ENCODE measurements around the gene BCAT1. TPM values are rescaled to one million over a fixed set of nuclear protein-coding genes. Genes with fewer than 3 reads are reported as not detected.

BCAT1 gene, protein sequence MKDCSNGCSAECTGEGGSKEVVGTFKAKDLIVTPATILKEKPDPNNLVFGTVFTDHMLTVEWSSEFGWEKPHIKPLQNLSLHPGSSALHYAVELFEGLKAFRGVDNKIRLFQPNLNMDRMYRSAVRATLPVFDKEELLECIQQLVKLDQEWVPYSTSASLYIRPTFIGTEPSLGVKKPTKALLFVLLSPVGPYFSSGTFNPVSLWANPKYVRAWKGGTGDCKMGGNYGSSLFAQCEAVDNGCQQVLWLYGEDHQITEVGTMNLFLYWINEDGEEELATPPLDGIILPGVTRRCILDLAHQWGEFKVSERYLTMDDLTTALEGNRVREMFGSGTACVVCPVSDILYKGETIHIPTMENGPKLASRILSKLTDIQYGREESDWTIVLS
- 97.5 and 186 TPM in 2 replicates for total RNA-seq

DNA sequence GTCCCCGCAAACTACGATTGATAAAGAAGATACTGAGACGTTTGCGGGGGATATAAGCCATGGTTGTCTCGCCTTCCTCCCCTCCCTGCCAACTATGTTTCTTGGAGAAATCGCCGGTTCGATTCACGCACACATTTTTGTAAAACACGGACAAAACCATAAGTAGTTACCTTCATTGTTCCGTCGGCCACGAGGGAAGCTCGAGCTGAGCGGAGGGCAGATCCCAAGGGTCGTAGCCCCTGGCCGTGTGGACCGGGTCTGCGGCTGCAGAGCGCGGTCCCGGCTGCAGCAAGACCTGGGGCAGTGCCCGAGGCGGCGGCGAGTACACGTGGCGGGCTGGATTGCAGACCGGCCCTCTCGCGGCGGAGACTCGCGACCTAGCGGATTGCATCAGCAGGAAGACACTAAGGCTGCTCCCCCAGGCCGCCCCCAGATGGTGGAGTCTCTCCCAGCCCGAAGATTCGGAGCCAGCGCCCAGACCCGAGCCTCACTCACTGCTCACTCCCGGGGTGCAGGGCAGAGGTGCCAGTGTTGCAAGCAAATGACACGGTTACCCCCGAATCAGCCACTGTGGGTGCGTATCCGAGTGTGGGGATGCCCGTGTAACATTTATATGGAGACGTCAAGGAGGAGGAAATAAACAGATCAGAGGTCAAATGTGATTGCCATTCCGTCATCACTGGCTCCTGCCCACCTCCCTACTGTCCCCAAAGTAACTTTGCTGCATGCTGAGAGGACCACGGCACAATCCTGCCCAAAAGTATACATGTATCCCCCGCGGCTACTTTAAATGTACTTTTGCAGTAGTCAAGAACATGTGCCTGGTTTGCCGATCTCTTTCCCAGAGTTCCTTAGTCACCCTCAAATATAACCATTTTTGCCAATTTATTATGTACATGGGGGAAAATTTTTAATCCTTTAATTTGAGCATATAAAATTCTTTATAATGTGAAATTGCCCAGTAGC is at the start of gene BCAT1:
Gene BCAT1 (minus strand): TSS at position 345 of the 966 bp plus-strand sequence. CDS start 169 bp downstream, at position 176.
- DNase-seq (ENCODE audit: low read depth in 2 of 2): peak; percentile 36 to 92

DNA sequence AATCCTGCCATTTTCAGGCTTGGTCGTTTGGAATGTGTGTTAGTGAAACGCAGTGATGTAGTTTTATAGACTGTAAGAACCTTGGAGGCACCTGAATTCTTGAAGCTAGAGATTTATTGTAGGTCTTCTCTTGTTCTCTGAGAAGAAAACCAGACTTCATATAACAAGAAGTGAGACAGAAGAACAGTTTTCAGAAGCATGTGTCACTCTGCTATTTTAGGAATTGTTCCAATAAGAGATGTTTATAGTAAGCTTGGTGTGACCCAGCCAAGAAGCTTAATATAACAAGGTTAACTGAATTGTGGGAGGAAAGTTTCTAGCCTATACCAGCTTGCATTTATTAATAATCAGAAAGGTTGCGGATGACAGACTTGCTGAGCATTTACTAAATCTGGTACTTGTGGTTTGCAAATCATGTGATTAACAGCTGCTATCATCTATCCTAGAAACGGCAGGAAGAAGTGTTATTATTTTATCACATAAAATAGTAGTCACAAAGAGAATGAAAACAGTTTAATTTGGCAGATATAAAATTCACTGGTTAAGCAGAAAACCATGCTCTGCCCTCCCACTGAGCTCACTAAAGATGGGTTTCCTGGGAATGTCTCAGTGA is 49.2 kb upstream of the BCAT1 start:
- peak in 1 of 2 donors; percentile 79 for DNase-seq (ENCODE audit: low read depth in 2 of 2)

DNA sequence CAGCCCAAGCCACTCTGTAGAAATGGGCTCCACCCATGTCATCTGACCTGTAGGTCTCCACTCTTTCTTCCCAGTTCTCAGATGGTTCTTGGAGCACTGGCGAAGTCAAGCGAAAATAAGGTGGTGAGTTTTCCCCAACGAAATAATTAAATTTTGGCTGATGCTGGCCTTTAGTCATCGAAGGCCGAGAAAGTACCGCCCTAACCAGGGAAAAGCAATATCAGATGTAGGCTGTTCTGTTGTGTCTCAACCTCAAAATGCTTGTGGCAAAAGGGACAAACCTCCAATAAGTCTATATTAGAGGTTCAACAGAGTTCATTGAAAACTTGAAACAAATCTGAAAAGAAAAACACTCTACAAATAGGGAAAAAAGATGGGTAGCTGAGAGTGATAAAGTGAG is 48.6 kb upstream of the BCAT1 start:
- DNase-seq (ENCODE audit: low read depth in 2 of 2): no peak

DNA sequence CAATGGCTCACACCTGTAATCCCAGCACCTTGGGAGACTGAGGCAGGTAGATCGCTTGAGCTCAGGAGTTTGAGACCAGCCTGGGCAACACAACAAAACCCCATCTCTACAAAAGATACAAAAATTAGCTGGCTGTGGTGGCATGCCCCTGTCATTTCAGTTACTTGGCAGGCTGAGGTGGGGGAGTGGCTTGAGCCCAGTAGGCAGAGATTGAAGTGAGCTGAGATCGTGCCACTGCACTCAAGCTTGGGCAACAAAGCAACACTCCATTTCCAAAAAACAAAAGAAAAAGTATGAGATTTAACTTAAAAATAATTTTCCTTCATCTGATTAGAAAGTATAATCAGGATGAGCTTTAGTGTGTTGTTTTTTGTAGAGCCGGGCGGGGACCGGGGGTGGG is 47.9 kb upstream of the BCAT1 start:
- DNase-seq (ENCODE audit: low read depth in 2 of 2): no peak

DNA sequence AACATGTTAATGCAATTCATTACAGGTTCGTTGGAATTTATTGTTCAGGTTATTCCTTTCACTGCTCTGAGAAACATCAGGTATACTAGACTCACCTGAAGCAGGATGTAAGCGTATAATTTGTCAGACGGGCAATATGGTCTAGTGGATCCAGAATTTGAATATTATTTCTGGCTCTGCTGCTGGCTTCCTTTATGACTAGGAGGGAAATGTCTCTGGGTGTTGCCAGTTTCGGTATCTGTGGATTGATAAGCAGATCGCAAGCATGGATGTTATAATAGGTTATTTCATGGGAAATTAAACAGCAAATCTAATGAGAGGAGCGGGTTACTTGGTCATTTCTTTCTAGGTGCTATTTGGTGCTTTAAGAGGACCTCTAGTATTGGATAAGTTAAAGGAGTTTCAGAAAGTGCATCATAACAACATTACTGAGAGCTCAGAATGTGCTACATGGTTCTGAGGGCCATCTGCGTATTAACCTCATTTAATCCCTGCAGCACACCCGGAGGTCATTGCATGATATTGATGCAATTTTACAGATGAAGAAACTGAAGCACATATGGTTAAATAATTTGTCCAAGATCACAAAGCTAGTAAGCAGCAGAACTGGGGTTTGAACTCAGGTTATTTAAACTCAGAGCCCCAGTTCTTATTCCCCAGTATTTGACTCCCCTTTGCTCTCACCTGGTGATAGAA is 47.3 kb upstream of the BCAT1 start:
- DNase-seq (ENCODE audit: low read depth in 2 of 2): no peak

DNA sequence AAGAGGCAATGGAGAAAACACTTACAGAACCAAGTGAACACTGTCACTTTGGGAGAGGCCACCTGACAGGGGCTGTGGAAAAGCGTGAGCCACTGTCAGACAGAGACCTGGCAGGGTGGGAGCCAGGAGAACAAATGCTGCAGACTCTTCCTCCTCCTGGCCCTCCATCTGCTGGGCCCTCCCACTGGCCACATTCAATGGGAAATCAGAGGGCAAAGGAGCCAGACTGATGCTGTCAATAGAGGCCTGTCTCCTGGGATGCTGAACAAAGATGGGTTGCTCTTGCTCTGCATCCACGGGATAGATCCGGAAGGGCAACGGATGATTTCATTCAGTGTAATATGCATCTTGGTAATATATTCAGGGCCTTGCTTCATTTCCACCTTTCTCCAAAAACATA is 44.9 kb upstream of the BCAT1 start:
- DNase-seq (ENCODE audit: low read depth in 2 of 2): no peak

DNA sequence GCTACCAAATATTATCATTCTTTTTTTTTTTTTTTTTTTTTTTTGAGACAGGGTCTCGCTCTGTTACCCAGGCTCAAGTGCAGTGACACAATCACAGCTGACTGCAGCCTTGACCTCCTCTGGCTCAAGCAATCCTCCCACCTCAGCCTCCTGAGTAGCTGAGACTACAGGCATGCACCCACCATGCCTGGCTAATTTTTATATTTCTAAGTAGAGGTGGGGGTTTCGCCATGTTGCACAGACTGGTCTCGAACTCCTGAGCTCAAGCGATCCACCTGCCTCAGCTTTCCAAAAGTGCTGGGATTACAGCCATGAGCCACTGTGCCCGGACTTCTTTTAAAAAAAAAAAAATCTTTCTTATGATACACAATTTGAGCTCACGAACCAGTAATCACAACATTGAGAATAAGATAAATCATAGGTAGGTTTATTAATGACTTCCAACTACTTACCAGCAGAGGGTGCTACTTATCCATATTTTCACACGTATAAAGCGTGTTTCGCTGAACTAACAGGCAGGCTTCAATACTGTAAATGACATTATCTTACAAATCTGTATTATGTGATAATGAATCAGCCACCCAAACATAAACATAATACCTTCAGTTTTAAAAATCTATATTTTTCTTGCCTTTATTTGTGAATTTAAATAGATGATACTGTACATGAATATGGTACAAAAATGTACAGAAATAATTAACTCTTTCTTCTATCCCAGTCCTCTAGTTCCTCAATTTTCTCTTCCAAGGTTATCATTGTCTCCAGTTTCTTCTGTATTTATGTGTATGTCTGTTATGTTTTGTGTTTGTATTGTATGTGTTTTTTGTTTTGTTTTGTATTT is 42.5 kb upstream of the BCAT1 start:
- DNase-seq (ENCODE audit: low read depth in 2 of 2): peak; percentile 65 to 74

DNA sequence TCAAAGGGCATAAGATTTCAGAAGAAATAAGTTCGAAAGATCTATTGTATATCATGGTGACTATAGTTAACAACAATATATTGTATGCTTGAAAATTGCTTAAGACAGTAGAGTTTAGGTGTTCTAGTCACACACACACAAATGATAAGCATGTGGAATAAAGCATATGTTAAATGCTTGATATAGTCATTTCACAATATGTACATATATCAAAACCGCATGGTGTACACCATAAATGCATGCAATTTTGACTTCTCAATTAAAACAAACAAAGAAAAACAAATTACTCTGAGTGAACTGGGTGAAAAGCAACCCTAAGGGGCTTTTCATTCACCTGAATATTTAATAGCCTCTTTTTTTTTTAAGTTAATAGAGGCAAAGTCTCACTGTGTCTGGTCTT is 40.3 kb upstream of the BCAT1 start:
- DNase-seq (ENCODE audit: low read depth in 2 of 2): no peak

DNA sequence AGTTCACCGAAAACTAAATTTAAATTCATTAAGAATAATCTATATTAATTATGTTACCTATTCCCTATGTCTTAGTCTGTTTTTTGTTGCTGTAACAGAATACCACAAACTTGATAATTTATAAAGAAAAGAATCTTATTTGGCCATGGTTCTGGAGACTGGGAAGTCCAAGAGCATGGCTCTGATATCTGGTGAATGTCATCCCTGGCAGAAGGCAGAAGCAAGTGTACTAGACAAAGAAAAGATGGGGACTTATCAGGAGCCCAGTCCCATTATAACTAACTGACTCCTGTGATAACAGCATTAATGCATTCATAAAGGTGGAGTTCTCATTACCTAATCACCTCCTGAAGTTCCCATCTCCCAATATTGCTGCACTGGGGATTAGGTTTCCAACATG is 33.3 kb upstream of the BCAT1 start:
- DNase-seq (ENCODE audit: low read depth in 2 of 2): no peak

DNA sequence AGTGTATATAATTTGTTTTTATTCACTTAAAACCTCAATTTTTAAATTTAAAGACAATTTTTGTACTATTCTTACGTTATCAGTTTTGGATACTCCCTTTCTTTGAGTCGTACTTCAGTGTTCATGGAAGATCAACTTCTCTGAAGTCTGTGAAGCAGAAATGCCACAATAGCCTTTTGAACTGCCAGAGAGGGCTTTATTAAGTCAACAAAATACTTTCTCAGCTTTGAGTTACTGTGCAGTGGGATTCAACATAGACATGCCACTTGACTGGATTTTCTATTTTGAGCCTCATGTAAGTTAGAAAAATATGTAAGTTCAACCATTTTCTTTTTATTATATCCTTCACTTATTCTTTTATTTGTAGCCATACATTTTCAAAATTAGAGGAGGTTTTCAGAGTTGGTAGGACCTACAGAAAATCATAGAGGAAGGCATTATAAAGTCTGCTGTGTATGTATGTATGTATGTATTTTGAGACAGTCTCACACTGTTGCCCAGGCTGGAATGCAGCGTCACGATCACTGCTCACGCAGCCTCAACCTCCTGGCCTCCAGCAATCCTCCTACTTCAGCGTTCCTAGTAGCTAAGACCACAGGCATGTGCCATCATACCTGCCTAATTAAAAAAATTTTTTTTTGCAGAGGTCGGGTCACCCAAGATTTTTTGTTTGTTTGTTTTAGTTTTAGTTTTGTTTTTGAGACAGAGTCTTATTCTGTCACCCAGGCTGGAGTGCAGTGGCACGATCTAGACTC is 31.3 kb upstream of the BCAT1 start:
- DNase-seq (ENCODE audit: low read depth in 2 of 2): no peak

DNA sequence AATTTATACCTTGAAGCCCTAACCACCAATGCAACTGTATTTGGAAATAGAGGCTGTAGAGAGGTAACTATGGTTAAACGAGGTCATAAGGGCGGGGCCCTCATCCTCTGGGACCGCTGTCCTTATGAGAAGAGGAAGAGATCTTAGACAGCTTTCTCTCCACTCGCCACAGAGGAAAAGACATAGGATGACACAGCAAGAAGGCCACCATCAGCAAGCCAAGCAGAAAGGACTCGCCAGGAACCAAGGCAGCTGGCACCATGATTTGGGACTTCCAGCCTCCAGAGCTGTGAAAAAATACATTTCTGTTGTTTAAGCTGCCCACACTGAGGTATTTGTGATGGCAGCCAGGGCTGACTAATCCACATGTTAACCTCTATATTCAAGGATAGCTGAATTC is 30.4 kb upstream of the BCAT1 start:
- no peak for DNase-seq (ENCODE audit: low read depth in 2 of 2)

DNA sequence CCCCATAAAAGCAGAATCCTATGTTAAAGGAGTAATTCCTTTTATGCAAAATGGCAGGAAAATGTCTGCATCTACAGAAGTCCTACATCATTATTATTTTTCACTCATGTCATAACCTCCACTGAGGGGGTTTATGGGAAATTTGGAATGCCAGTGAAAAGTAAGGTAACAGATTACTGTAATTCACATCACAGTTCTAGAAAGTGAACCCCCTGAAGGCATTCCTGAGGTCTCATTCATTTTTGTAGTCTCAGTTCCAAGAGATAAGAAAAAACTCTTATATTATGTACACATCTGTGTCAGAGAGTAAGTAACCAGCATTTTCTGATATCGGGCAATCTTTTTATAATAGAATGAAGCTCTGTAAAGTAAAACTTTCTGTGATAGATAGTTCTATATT is 28.8 kb upstream of the BCAT1 start:
- DNase-seq (ENCODE audit: low read depth in 2 of 2): no peak

DNA sequence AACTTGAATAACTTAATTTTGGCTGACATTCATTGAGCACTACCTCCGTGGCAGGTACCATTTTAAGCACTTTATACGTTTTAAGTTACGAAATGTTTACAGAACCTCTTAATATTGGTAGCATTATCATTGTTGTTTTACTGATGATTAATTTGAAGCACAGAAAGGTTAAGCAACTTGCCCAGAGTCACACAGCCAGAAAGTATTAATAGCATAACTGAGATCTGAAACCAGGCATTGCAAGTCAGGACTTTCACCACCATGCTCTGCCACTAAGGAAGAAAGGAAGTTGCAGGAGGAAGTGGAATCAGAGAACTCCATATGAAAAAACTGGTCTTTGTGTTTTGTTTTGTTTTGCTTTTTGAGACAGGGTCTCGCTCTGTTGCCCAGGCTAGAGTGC is 28.2 kb upstream of the BCAT1 start:
- no peak for DNase-seq (ENCODE audit: low read depth in 2 of 2)

DNA sequence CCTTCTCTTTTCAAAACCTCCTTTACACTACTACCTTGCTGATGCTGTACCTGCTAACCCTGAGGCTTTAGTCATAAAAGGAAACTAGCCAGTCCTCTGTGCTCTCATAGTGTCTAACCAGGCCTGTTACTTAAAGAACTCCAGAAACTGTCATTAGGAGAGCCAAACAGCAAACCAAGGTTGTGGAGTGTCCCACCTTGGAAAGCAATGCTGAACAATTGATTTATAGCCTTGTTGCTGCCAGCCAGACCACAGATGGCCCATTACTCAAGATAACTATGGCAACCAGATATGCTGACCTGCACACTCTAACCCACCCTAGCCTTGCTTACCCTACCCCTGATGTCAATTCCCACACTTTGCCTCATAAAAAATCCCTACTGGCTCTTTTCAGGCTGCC is 26.5 kb upstream of the BCAT1 start:
- DNase-seq (ENCODE audit: low read depth in 2 of 2): no peak

DNA sequence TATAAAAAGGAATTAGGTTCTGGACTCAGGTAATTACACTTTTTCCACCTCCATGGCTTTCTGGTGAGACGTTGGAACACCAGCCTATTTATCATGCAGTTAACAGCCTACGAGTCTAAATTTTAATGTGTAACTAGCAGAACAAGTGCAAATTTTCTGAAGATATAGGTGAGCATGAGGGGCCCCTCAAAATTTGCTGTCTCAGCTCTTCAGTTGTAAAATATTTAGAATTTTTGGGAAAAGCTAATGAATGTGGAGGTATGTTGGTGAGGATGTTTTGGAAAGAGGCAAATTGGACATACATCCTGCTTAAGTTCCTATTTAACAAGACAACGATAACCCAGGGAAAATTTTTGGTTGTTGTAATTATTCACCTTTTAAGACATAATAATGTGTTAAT is 25.3 kb upstream of the BCAT1 start:
- no peak for DNase-seq (ENCODE audit: low read depth in 2 of 2)

DNA sequence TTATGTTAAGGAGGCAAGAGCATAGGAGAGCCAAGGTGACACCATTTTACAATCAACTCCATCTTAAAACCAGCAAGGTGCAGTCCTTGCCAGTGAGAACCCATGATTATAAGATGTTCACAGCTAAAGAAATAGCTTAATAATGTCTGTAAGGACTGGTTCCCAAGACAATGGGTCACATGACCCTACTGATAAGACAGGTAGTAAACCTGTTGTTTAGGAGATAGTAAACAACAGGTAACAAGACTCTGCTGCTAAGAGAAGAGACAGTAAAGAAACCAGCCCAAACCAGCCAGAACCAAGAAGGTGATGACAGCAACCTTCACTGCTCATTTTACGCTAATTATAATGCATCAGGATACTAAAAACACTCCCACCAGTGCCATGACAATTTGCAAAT is 23.2 kb upstream of the BCAT1 start:
- DNase-seq (ENCODE audit: low read depth in 2 of 2): no peak

DNA sequence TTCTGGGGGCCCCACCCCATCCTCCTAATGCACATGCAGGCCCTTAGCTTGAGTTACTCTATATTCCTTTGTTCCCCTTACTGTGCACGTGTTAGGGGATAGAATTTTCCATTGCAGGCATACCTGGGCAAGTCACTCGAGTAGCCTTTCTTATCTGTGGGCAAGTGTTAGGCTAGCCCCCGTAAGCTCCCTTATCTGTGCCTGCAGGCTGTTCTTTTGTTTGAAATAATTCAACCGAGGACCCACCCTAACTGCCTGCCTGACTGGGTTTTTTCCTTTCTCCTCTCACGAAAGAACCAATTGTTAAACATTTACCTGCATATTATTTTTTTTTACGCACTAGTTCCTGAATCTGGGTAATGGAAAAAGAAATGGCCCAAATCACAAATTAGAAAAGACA is 21.3 kb upstream of the BCAT1 start:
- no peak for DNase-seq (ENCODE audit: low read depth in 2 of 2)

DNA sequence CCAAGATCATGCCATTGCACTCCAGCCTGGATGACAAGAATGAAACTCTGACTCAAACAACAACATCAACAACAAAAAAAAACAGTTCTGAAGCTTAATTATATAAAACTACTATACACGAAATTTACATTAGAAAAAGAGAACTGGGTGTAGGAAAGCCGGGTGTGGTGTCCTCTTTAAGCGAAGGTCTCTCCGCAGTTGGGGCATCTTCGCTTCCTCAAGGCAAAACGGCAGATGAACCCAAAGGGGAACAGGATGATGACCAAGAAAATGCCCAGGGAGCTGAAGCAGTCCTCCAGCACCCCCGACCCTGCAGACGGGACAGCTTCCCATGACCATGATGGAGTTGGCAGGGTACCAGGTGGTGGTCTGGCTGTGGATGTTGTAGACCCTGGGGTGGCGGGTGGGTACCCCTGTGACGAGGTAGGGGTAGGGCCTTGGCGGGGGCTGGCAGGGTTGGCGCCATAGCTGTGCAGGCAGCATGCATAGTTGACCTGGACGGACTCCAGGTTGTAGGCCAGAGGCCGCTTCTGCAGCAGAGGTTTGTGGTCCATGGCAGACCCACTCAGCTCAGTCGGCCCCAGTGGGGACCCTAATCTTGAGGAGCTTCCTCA is 18.2 kb upstream of the BCAT1 start:
- no peak for DNase-seq (ENCODE audit: low read depth in 2 of 2)

DNA sequence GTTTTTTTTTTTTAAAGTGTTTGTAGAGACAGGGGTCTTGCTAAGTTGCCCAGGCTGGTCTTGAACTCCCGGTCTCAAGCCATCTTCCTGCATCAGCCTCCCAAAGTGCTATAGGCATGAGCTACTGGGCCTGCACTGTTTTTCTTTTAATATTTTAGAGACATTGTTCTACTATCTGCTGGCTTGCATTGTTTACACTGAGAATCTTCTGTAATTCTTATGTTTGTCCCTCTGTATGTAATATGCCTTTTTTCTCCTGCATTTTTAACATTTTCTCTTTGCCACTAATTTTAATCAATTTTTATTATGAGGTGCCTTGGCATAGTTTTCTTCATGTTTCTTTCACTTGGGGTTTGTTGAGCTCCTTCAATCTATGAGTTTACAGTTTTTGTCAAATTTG is 15.4 kb upstream of the BCAT1 start:
- DNase-seq (ENCODE audit: low read depth in 2 of 2): no peak
